B cell (primary cell): ENCODE results near the gene TMEM271. TPM values are rescaled to one million over a fixed set of nuclear protein-coding genes. Genes with fewer than 3 reads are reported as not detected.

Experiments used
- ATAC-seq: fragments of 200-7000 bp; cut with Tn5 transposase; one replicate; pipeline ENCODE4 v1.10.0; 2021; ENCODE audit warnings: low read depth, mild to moderate bottlenecking, moderate number of reproducible peaks, moderate library complexity
- CTCF ChIA-PET: fragments of 350-600 bp; sonication (Branson Sonifier 250); formaldehyde crosslinking; loops from one replicate; lab custom pipeline; 2021; ENCODE audit warnings: antibody characterized with exemption, inconsistent platforms; lab: Charles Lee
- POLR2A ChIA-PET: fragments of 350-600 bp; sonication (Branson Sonifier 250); formaldehyde crosslinking; loops from one replicate; lab custom pipeline; 2021; ENCODE audit warnings: antibody characterized with exemption; lab: Charles Lee
- DNase-seq: peaks from one replicate; pipeline ENCODE4 v3.0.0; 2013
- H2AFZ ChIP-seq: 2 replicates; pipeline ENCODE4 v1.6.1; 2012; ENCODE audit warnings: mild to moderate bottlenecking, low read depth, low read length; ENCODE audit not compliant: insufficient read depth, poor library complexity, severe bottlenecking
- H3K27ac ChIP-seq, 2 donors: 1 replicate in 1 of 2; 2 replicates in 1 of 2; pipeline ENCODE4 v1.5.1; 2012 to 2013; ENCODE audit warnings: low read length in 2 of 2, mild to moderate bottlenecking in 2 of 2, moderate library complexity in 1 of 2
- H3K27me3 ChIP-seq, 4 experiments: fragments of 200-600 bp in 1 of 4; sonication (generic) in 1 of 4; replicated peaks in 1 of 4; 1 replicate in 2 of 4; 2 replicates in 2 of 4; pipeline versions ENCODE4 v1.6.1 to v1.7.0; 2013 to 2016; ENCODE audit warnings: low read length in 3 of 4, mild to moderate bottlenecking in 2 of 4, mixed read lengths in 1 of 4, moderate library complexity in 1 of 4; ENCODE audit not compliant: insufficient read depth in 4 of 4, control insufficient read depth in 3 of 4; ENCODE audit errors: control extremely low read depth in 1 of 4
- H3K36me3 ChIP-seq, 2 experiments: replicated peaks in 1 of 2; 1 replicate in 1 of 2; 2 replicates in 1 of 2; pipeline versions ENCODE4 v1.6.1 to v1.7.1; 2013; ENCODE audit warnings: low read length in 1 of 2; ENCODE audit not compliant: insufficient read depth in 2 of 2, control insufficient read depth in 1 of 2; ENCODE audit errors: control extremely low read depth in 1 of 2, extremely low read depth in 1 of 2
- H3K4me1 ChIP-seq, 2 donors: fragments of 200-600 bp in 1 of 2; sonication (generic) in 1 of 2; 1 replicate in 1 of 2; 2 replicates in 1 of 2; pipeline versions ENCODE4 v1.5.1 to v1.6.1; 2013 to 2017; ENCODE audit warnings: low read length in 2 of 2; ENCODE audit not compliant: control insufficient read depth in 2 of 2, insufficient read depth in 2 of 2
- H3K4me2 ChIP-seq: replicated peaks from 2 replicates; pipeline ENCODE3; 2012; ENCODE audit warnings: mild to moderate bottlenecking, low read depth, low read length; ENCODE audit not compliant: poor library complexity, severe bottlenecking
- H3K4me3 ChIP-seq, 5 experiments: fragments of 200-600 bp in 1 of 5; sonication (generic) in 1 of 5; 1 replicate in 3 of 5; 2 replicates in 2 of 5; pipeline versions ENCODE4 v1.5.1 to v1.7.0; 2011 to 2016; ENCODE audit warnings: low read length in 4 of 5, mild to moderate bottlenecking in 4 of 5, low read depth in 2 of 5, control low read depth in 1 of 5, moderate library complexity in 1 of 5; ENCODE audit not compliant: insufficient read depth in 1 of 5; ENCODE audit errors: control extremely low read depth in 1 of 5, extremely low read depth in 1 of 5
- H3K79me2 ChIP-seq: fragments of 200-600 bp; sonication (generic); one replicate; pipeline ENCODE4 v1.6.0; 2016; ENCODE audit warnings: low read length; ENCODE audit not compliant: control insufficient read depth, insufficient read depth
- H3K9ac ChIP-seq: fragments of 200-600 bp; sonication (generic); 2 replicates; pipeline ENCODE4 v1.6.1; 2017; ENCODE audit warnings: mild to moderate bottlenecking, low read length, moderate library complexity
- H3K9me3 ChIP-seq, 3 donors: one replicate each; pipeline versions ENCODE4 v1.6.1 to v1.7.1; 2013; ENCODE audit warnings: low read length in 2 of 3; ENCODE audit not compliant: control insufficient read depth in 2 of 3, insufficient read depth in 1 of 3; ENCODE audit errors: control extremely low read depth in 1 of 3
- H4K20me1 ChIP-seq: 2 replicates; pipeline ENCODE4 v1.6.0; 2012; ENCODE audit warnings: mild to moderate bottlenecking, low read length; ENCODE audit not compliant: insufficient read depth, control insufficient read depth, poor library complexity, severe bottlenecking
- H3K27ac Mint-ChIP-seq: one replicate; pipeline ENCODE4 v1.8.0; 2021; ENCODE audit warnings: mixed read lengths
- H3K27me3 Mint-ChIP-seq: one replicate; pipeline ENCODE4 v1.8.0; 2021; ENCODE audit warnings: mixed read lengths
- H3K4me1 Mint-ChIP-seq: one replicate; pipeline ENCODE4 v1.8.0; 2021; ENCODE audit warnings: mixed read lengths
- H3K4me3 Mint-ChIP-seq: one replicate; pipeline ENCODE4 v1.8.0; 2021; ENCODE audit warnings: mixed read lengths
- H3K9me3 Mint-ChIP-seq: one replicate; pipeline ENCODE4 v1.8.0; 2022; ENCODE audit warnings: mixed read lengths; ENCODE audit not compliant: insufficient read depth
- EZH2 ChIP-seq: IDR thresholded peaks from 2 replicates; pipeline ENCODE4 v1.6.1; 2012; ENCODE audit warnings: borderline replicate concordance, low read depth, mild to moderate bottlenecking, moderate library complexity, low read length; ENCODE audit not compliant: insufficient read depth, poor library complexity, severe bottlenecking
- WGBS: methylation state at CpG from one replicate; pipeline ENCODE4 v1.1.5; 2013; ENCODE audit warnings: missing lambda C conversion rate; ENCODE audit not compliant: insufficient coverage; 5-methylcytosine and 5-hydroxymethylcytosine counted together
- intact Hi-C: fragments of 100-400 bp; cut with micrococcal nuclease; formaldehyde crosslinking; loops from one replicate; pipeline ENCODE4 v1.10.0; 2022
- polyA plus RNA-seq: library from polyadenylated mRNA; depleted of rRNA; stranded (reverse); fragments of >200 nt; gene quantifications from 2 replicates; pipeline ENCODE4 v1.2.3, GENCODE V29; 2012
- total RNA-seq, 2 donors: library from RNA; stranded (reverse); fragments of 120-200 nt in 1 of 2; gene quantifications; 1 replicate in 1 of 2; 2 replicates in 1 of 2; pipeline versions ENCODE4 v1.2.3 to v1.2.4, GENCODE V29; 2013 to 2022
- TF ChIP-seq, protein P1 (sequence below): fragments of 200-600 bp; IDR thresholded peaks from one replicate; pipeline ENCODE4 v1.8.0; 2022; ENCODE audit warnings: antibody characterized with exemption, mild to moderate bottlenecking

Gene TMEM271
- total and polyA plus RNA-seq, 2 donors (not counting 1 experiment from before 2014, with no cell fraction given): not detected

DNA sequence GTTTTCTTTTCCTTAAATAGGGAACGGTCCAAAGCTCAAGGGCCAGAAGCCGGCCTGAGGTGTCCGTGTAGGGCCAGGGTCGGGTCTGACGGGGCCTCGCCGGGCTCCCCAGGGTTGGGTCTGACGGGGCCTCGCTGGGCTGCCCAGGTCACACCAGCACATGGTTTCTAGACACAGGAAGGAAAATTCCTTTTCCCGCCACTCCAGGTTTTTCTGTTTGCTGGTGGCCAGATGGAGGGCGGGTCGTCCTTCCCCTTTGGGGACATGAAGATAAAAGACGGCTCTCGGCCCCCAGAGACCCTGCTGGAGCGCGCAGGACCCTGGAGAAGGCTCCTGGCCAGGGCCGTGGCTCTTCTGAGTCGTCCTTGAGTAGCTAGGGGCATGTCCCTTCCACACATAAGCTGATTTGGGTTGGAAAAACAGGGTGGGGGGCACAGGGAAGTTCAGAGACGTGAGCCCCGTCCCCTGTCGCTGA lies 42.0 kb downstream of the TMEM271 start:
- Histone ChIP-seq H3K79me2 (no peaks in the 10 kb centered on the region), H4K20me1 (no peaks in the 10 kb centered on the region), H3K27me3 (no peaks in the 10 kb centered on the region), H2AFZ (no peak overlapping the region), H3K4me3 (no peak overlapping the region), H3K9me3 (peaks cover 0 to 52% (median 0%) of the 10 kb centered on the region in 3 donors), H3K4me2 (no peak overlapping the region), H3K9ac (no peak overlapping the region), H3K36me3 (peaks cover 0 to 66% of the 10 kb centered on the region in 2 experiments), H3K4me1 (no peaks in the 10 kb centered on the region), H3K27ac (no peak overlapping the region)
- CTCF ChIA-PET: no interaction called here
- no peak for ATAC-seq
- Mint-ChIP-seq H3K27ac (no peak overlapping the region), H3K4me3 (no peak overlapping the region), H3K4me1 (no peaks in the 10 kb centered on the region), H3K9me3 (no peaks in the 10 kb centered on the region), H3K27me3 (no peaks in the 10 kb centered on the region)
- intact Hi-C loops: no loop called here
- DNase-seq: no peak
- WGBS: 98% methylated on average over 21 of the region's 21 CpGs
- TF ChIP-seq, protein P1, sequence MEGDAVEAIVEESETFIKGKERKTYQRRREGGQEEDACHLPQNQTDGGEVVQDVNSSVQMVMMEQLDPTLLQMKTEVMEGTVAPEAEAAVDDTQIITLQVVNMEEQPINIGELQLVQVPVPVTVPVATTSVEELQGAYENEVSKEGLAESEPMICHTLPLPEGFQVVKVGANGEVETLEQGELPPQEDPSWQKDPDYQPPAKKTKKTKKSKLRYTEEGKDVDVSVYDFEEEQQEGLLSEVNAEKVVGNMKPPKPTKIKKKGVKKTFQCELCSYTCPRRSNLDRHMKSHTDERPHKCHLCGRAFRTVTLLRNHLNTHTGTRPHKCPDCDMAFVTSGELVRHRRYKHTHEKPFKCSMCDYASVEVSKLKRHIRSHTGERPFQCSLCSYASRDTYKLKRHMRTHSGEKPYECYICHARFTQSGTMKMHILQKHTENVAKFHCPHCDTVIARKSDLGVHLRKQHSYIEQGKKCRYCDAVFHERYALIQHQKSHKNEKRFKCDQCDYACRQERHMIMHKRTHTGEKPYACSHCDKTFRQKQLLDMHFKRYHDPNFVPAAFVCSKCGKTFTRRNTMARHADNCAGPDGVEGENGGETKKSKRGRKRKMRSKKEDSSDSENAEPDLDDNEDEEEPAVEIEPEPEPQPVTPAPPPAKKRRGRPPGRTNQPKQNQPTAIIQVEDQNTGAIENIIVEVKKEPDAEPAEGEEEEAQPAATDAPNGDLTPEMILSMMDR: no peak
- no peak for TF ChIP-seq EZH2
- POLR2A ChIA-PET: no interaction called here

DNA sequence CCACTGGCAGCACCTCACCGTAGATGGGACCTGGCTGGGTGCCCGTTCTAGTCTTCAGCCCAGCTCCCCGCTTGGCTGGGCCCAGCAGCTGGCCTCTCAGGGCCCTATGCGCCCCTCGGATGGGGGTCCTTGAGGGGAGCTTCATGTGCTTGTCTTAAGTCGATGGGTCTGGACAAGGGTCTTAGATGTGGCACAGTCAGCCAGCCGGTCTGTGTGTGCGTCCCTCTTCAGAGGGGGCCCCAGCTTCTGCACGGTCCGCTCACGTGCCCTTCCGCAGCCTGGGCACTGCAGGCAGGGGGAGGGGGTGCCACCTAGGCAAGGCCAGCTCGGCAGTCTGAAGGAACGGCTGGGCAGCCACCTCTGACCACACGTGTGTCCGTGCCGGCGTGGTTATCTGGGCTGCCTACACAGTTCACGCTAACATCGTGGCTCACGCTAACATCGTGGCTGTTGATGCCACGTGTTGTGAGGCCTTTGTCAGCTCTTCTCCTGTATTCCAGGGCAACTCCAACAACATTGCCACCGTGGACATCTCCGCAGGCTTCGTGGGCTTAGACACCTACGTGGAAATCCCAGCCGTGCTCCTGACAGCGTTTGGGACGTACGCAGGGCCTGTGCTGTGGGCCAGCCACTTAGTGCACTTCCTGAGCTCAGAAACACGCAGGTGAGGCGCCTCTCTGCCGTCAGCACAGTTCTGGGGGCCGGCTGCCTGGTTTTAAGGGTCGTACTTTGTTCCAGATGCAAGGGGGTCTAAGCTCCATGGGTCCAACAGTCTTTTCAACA lies 42.6 kb downstream of the TMEM271 start:
- Histone ChIP-seq H2AFZ (no peak overlapping the region), H3K27me3 (no peaks in the 10 kb centered on the region), H3K9ac (no peak overlapping the region), H3K4me1 (no peaks in the 10 kb centered on the region), H4K20me1 (no peaks in the 10 kb centered on the region), H3K36me3 (peaks cover 0 to 66% of the 10 kb centered on the region in 2 experiments), H3K4me2 (no peak overlapping the region), H3K9me3 (peaks cover 0 to 49% (median 0%) of the 10 kb centered on the region in 3 donors), H3K4me3 (no peak overlapping the region), H3K79me2 (no peaks in the 10 kb centered on the region), H3K27ac (no peak overlapping the region)
- DNase-seq: no peak
- Mint-ChIP-seq H3K27me3 (no peaks in the 10 kb centered on the region), H3K4me1 (no peaks in the 10 kb centered on the region), H3K27ac (no peak overlapping the region), H3K9me3 (no peaks in the 10 kb centered on the region), H3K4me3 (no peak overlapping the region)
- no peak for ATAC-seq
- ChIA-PET CTCF (no interaction called here), POLR2A (no interaction called here)
- TF ChIP-seq, protein P1: no peak
- TF ChIP-seq EZH2: no peak
- 96% methylated on average over 36 of the region's 36 CpGs for WGBS
- intact Hi-C loops: no loop called here
